Measurements from ENCODE around the gene PCDHB6. TPM values are rescaled to one million over a fixed set of nuclear protein-coding genes. Genes with fewer than 3 reads are reported as not detected.
"Not testable (repeated sequence)": the region's sequence is repeated elsewhere in the genome, so short reads cannot be mapped to it uniquely, and the experiment has no call there.

Gene PCDHB6
- total RNA-seq, result 0.04 and 0.07 TPM in 2 replicates

GRCh38 chr5:141149812-141150211 lies at the start of gene PCDHB6:
Gene PCDHB6, plus strand, starts transcription at chr5:141150057. Its CDS starts 201 bp downstream, at chr5:141150258.
- no peak for DNase-seq (ENCODE audit: low read depth, low spot score)

- DNase-seq (ENCODE audit: low read depth, low spot score), result no peak
These were observed 49.5 kb upstream of the PCDHB6 start, which contains the start of gene PCDHB3 for GRCh38 chr5:141100243-141100805. Gene PCDHB3, plus strand, starts transcription at chr5:141100473. Its CDS starts 177 bp downstream, at chr5:141100650.

GRCh38 chr5:141101059-141101458 lies 48.8 kb upstream of the PCDHB6 start:
- no peak for DNase-seq (ENCODE audit: low read depth, low spot score)

- DNase-seq (ENCODE audit: low read depth, low spot score), result not testable (repeated sequence)
These were observed 47.8 kb upstream of the PCDHB6 start for GRCh38 chr5:141102070-141102469.

GRCh38 chr5:141102471-141102870 lies 47.4 kb upstream of the PCDHB6 start:
- not testable (repeated sequence) for DNase-seq (ENCODE audit: low read depth, low spot score)

- DNase-seq (ENCODE audit: low read depth, low spot score), result no peak
These were observed 44.5 kb upstream of the PCDHB6 start for GRCh38 chr5:141105350-141105749.

- DNase-seq (ENCODE audit: low read depth, low spot score), result no peak
These were observed 30.6 kb upstream of the PCDHB6 start for GRCh38 chr5:141119250-141119649.

GRCh38 chr5:141121563-141121962 lies 28.3 kb upstream of the PCDHB6 start, which contains the start of gene PCDHB4:
Gene PCDHB4, plus strand, starts transcription at chr5:141121818. Its CDS starts 181 bp downstream, at chr5:141121999.
- DNase-seq (ENCODE audit: low read depth, low spot score), result no peak

GRCh38 chr5:141121985-141122384 lies 27.9 kb upstream of the PCDHB6 start:
- DNase-seq (ENCODE audit: low read depth, low spot score), result no peak

GRCh38 chr5:141123396-141124135 lies 26.3 kb upstream of the PCDHB6 start:
- not testable (repeated sequence) for DNase-seq (ENCODE audit: low read depth, low spot score)

- no peak for DNase-seq (ENCODE audit: low read depth, low spot score)
These were observed 22.6 kb upstream of the PCDHB6 start for GRCh38 chr5:141127305-141127704.

GRCh38 chr5:141135030-141135717 lies 14.7 kb upstream of the PCDHB6 start, which contains the start of gene PCDHB5:
Gene PCDHB5, plus strand, starts transcription at chr5:141135206. Its CDS starts 229 bp downstream, at chr5:141135435.
- no peak for DNase-seq (ENCODE audit: low read depth, low spot score)

GRCh38 chr5:141135718-141136266 lies 14.1 kb upstream of the PCDHB6 start:
- DNase-seq (ENCODE audit: low read depth, low spot score), result no peak

GRCh38 chr5:141137346-141137745 lies 12.5 kb upstream of the PCDHB6 start:
- not testable (repeated sequence) for DNase-seq (ENCODE audit: low read depth, low spot score)

GRCh38 chr5:141150224-141150992 lies 551 bp downstream of the PCDHB6 start:
- no peak for DNase-seq (ENCODE audit: low read depth, low spot score)

GRCh38 chr5:141150993-141151325 lies 1.1 kb downstream of the PCDHB6 start:
- no peak for DNase-seq (ENCODE audit: low read depth, low spot score)

GRCh38 chr5:141151632-141152031 lies 1.8 kb downstream of the PCDHB6 start:
- DNase-seq (ENCODE audit: low read depth, low spot score), result not testable (repeated sequence)

- DNase-seq (ENCODE audit: low read depth, low spot score), result not testable (repeated sequence)
These were observed 2.2 kb downstream of the PCDHB6 start for GRCh38 chr5:141152096-141152495.

- DNase-seq (ENCODE audit: low read depth, low spot score), result no peak
These were observed 5.9 kb downstream of the PCDHB6 start for GRCh38 chr5:141155540-141156374.

- not testable (repeated sequence) for DNase-seq (ENCODE audit: low read depth, low spot score)
These were observed 7.5 kb downstream of the PCDHB6 start for GRCh38 chr5:141157356-141157755.
